ENCODE data around the gene EIF4E1B. TPM values are rescaled to one million over a fixed set of nuclear protein-coding genes. Genes with fewer than 3 reads are reported as not detected.

The EIF4E1B gene
- total RNA-seq, 1 donor: not detected

DNA sequence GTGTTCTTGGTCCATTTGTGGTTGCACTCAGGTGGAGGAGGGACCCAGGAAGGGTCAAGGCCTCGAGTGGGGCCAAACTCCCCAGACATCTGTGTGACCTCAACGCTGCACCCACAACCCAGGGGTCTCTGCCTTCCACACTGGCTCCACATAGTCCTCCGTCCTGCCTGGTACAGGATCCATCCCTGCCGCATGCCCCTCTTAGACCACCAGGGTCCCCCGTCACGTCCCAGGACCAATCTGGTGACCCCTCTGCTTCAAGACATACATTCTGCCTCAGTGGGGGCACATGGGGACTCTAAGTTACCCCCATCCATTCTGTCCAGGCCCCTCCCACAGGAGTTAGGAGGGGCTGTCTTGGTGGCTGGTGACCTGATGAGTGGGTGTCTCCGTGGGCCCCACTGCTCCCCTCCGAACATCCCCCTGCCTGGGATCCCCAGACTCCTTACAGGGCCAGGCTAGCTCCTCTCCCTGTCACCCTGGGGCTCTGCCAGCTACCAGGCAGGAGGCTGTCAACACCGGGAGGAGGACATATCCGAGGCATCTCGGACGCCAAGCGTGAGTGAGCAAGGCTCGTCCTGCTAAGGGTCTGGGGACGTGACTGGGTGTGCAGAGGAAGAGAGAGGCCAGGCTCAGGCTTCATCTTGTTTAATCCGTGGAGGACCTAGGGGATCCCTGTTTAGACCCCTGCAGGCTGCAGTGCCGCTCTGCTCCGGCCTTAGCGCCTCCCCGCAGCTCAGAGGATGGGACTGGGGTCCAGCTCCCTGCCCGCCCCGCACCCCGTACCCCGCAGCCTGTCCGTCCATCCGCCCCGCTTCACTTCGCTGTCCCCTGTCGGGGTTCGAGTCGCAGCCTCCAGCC lies 49.1 kb downstream of the EIF4E1B start:
- no peak for DNase-seq (ENCODE audit: low read depth in 2 of 3, low spot score in 2 of 3)

DNA sequence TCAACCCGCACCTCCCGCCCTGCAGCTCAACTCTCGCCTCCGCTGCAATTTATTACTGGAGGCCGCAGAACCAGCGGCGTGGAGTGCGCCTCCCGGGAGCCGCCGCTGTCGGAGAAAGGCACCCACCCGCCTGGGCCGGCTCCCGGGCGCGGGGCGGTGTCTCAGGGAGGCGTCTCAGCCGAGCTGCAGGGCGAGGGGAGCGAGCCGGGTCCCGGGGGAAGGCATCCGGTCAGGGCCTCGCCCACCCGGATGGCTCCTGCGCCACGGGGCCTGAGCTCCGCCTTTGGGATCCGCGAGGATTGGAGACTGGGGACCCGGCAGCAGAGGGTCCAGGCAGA lies 49.7 kb downstream of the EIF4E1B start:
- DNase-seq (ENCODE audit: low read depth in 2 of 3, low spot score in 2 of 3): no peak

DNA sequence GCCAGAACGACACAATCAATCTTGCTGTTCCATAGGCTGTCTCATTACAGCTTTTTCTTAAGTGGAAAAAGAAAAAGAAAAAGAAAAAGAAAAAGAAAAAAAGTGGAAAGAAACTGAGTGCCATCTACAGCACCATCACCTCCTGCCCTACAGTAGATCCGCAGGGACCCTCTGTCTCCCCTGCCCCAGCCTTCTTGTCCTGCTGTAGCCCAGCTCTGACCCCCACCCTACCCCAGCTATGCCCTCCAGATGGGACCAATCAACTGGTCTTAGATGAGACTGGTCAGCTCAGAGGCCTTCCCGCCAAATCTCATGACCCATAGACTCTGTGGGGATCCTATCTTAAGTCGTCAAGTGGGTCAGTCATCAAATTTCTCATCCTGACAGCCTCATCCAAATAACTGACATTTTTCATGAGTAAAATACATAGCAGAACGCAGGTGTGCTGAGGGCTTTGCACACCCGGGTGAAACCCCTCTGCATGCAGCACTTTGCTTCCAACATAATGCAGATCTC lies 51.6 kb downstream of the EIF4E1B start:
- no peak for DNase-seq (ENCODE audit: low read depth in 2 of 3, low spot score in 2 of 3)

DNA sequence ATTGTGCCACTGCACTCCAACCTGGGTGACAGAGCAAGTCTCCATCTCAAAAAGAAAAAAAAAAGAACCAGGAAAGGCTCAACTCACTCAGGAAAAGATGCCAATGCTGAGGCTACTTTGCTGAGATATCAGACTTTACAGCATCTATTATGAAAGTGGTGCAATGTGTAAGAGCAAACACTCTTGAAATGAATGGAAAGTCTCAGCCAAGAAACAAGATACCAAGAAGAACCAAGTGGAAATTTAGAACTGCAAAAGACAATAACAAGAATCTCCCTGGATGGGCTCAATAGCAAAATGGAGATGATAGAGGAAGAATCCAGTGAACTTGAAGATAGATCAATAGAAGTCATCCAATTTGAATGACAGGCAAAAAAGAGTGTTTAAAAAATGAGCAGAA lies 54.5 kb downstream of the EIF4E1B start:
- no peak for DNase-seq (ENCODE audit: low read depth in 2 of 3, low spot score in 2 of 3)

DNA sequence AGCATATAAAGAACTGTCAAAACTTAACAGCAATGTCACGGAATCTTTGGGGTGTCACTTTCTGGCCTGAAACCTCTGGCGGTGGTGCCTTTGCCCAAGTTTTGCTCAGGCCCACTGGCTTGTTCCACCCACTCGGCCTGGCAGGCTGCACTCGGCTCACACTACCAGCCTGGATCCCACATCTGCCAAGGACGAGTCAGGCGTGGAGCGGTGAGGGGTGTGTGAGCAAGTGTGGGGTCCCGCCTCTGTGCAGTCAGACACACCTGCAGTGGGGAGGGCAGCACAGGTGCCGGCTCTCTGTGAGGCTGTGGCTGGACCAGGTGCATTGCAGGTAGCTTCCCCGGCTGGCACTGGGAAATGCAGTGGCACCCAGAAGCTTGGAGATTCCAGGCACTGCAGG lies 56.8 kb downstream of the EIF4E1B start:
- no peak for DNase-seq (ENCODE audit: low read depth in 2 of 3, low spot score in 2 of 3)

DNA sequence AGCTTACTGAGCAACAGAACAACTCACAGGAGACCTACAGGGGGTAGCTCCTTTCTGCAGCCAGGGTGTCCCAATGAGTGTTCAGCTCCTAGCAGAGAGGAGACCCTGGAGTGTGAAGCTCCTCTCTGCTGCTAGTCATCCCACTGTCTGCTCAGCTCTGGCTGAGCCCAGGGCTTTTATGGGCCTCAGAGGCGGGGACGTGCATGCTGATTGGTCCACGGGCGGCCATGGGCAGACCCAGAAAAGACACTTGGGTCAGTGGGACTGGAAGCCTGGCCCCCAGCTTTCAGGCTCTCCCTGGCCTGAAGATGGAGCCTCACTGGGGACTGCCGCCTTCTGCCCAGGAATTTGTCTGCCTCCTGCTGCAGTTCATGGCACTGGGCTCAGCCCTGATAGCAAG lies 57.4 kb downstream of the EIF4E1B start:
- DNase-seq (ENCODE audit: low read depth in 2 of 3, low spot score in 2 of 3): no peak

DNA sequence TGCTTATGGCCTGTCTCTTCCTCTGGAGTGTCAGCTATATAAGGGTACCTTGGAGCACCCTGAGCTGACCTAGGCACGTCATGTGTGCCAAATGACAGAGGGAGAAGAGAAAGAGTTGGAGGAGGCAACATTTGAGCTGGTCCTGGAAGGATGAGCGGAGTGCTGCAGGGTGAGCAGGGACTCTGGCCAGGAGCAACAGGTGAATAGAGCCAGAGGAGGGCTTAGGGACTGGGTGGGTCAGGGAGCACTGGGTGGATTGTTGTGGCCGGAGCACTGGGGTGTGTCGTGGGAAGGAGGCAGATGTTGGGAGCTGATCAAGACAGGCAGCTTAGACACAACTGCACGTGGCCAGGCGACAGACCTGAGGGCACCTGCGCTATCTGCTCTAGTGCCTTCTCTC lies 60.4 kb downstream of the EIF4E1B start:
- DNase-seq (ENCODE audit: low read depth in 2 of 3, low spot score in 2 of 3): no peak

DNA sequence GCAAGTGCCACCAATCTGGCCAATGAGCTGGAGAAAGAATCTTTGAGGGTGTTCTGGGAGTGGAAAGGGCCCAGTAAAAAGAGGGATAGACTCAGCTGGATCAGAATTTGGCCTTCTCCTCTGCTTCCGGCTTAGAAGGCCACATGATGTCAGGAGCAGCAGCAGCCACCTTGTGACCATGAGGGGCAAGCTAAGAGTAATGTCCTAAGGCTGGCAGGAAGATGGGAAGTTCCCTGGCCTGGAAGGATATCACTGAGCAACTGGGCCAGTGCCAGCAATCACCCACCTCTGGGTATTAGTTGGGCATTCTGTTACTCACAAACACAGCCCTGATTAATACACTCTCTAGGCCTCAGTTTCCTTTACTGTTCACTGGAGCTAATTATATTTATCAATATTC lies 61.0 kb downstream of the EIF4E1B start:
- no peak for DNase-seq (ENCODE audit: low read depth in 2 of 3, low spot score in 2 of 3)

DNA sequence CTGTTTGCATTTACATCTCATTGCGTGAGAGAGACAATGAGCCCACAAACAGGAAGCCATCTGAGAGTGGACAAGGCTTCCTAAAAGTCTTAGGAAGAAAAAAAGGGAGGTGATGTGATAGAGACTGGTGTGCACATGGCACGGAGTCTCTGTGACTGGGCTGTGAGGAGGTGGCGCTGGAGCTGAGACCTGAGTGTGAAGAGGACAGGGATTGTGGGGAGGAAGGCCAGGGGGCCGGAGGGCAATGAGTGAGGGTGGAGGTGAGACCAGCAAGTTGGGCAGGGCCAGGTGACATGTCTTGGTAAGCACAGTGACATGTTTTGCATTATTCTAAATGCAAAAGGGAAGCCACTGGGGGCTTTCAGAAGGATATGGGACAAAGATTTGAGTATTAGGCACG lies 61.9 kb downstream of the EIF4E1B start:
- no peak for DNase-seq (ENCODE audit: low read depth in 2 of 3, low spot score in 2 of 3)

DNA sequence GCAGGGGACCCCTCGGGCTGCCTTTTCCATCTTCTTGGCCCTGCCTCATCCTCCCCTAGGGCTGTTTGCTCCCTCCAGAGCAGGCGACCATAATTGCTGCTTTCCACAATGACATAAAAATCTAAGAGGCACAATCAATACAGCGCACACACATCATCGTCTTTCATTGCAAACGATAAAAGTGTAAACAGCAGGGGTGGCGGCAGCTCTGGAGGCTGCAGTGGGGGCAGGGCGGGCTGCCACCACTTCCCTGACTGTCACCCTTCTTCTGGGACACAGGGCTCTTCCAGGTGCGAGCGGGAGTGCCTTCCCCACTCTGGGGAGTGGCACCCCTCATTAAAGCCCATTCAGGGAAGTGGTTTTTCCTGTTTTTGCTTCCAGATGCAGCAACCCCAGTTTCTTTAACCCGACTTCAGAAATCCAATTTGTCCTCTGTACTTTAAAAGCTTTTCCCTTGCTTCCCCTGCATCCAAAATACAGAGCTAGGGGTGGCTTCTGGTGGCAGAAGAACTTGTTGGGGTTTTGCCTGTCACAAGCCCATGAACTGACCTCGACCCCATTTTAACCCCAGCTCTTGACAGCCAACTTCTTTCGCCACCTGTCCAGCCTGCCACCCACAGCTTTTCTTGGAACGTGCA lies 62.5 kb downstream of the EIF4E1B start:
- no peak for DNase-seq (ENCODE audit: low read depth in 2 of 3, low spot score in 2 of 3)

DNA sequence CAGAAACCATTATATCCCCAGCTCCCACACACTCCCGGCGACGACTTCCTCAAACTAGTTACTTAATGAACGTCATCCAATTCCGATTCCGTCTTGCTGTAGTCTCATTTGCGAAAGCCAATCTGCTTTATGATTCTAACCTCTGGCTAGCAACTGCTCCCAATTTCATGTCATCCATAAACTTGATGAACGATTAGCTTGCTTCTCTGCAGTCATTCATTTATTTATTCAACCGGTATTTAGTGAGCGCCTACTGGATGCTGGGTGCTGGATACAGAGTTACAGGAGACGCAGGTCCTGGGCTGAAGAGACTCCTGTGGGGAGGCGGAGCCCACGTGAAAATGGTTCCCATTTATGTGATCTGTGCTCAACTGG lies 63.0 kb downstream of the EIF4E1B start:
- DNase-seq (ENCODE audit: low read depth in 2 of 3, low spot score in 2 of 3): no peak

DNA sequence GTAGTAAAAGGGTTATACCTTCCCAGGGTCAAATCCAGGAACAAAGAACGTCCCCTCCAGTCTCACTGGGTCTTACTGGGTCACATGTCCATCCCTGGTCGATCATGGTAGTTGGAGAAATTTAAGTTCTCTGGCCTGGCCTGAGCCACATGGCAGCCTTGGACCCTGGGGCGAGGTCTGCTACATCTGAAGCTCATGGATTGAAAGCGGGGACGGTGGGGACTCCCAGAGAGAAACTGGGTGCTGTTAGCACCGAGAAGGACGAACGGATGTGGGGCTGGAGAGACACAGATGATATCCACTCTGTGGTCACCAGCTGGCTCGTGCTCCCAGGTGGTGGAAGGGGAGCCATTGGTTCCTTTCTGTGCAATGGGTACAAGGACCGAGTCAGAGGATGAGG lies 63.7 kb downstream of the EIF4E1B start:
- DNase-seq (ENCODE audit: low read depth in 2 of 3, low spot score in 2 of 3): no peak

DNA sequence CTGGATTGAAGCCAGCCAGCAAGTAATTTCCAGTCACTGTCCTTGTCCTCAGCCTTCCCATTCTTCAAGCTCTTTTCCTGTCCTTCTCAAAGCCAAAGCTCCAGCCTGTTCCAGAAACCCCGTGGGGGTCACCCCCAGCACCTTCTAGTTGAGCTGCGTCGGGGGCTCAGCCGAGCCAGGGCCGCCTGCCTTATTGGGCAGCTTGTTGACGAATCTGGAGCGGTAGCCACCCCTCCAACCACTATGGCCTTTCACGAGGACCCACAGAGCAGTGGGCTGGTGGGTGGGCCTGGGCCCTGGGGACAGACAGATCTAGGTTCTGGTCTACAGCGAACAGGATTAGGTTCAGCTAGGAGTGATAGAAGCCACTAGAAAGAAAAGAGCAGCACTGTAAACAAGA lies 64.2 kb downstream of the EIF4E1B start:
- no peak for DNase-seq (ENCODE audit: low read depth in 2 of 3, low spot score in 2 of 3)

DNA sequence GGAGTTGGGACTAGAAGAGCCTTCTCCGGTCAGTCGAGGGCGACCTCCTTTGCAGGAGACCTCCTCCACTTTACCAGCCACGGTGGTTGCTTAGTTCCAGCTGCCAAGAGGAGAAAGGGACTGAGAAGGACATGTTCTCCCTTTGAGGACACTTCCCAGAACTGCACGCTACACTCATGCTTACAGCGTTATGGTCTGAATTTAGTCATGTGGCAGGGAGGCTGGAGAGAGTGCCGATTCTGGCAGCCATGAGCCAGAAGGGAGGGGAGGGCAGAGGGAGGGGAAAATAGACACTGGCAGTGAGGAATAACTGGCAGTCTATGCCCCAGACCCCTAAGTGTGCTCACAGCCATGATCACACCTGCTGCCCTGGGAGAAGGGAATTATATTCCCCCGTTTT lies 64.6 kb downstream of the EIF4E1B start:
- DNase-seq (ENCODE audit: low read depth in 2 of 3, low spot score in 2 of 3): no peak

Small RNA genes lying within 50 kb of the gene (small RNA-seq; reads per million reads assigned to genes)
- gene MIR4281: not detected

Other genes with a start within 250 kb of the EIF4E1B start
- 16.7 TPM for gene NOP16, start 242.1 kb upstream of the EIF4E1B start, total RNA-seq
- gene HIGD2A, start 241.9 kb upstream of the EIF4E1B start, total RNA-seq: 108 TPM
- 48.7 TPM for gene CLTB, start 214.1 kb upstream of the EIF4E1B start, total RNA-seq
- 15.9 TPM for gene FAF2, start 182.3 kb upstream of the EIF4E1B start, total RNA-seq
- gene RNF44, start 93.3 kb upstream of the EIF4E1B start, total RNA-seq: 39.9 TPM
- gene CDHR2, start 81.3 kb upstream of the EIF4E1B start, total RNA-seq: under 0.01 TPM
- under 0.01 TPM for gene GPRIN1, start 20.5 kb upstream of the EIF4E1B start, total RNA-seq
- gene SNCB, start 141 bp upstream of the EIF4E1B start, total RNA-seq: not detected
- gene TSPAN17, start 16.8 kb downstream of the EIF4E1B start, total RNA-seq: 21.0 TPM
- gene UNC5A, start 179.9 kb downstream of the EIF4E1B start, total RNA-seq: not detected

All from hematopoietic multipotent progenitor cell (in vitro differentiated cells).